Measurements from ENCODE around the gene PPP4R2. TPM values are rescaled to one million over a fixed set of nuclear protein-coding genes. Genes with fewer than 3 reads are reported as not detected.

PPP4R2 gene
- total RNA-seq (57.5 and 64.3 TPM in 2 replicates), polyA plus RNA-seq (9.8 and 16.8 TPM in 2 replicates), polyA minus RNA-seq (12.9 and 14.6 TPM in 2 replicates)
- 64.1 TPM for total RNA-seq (2013)

DNA sequence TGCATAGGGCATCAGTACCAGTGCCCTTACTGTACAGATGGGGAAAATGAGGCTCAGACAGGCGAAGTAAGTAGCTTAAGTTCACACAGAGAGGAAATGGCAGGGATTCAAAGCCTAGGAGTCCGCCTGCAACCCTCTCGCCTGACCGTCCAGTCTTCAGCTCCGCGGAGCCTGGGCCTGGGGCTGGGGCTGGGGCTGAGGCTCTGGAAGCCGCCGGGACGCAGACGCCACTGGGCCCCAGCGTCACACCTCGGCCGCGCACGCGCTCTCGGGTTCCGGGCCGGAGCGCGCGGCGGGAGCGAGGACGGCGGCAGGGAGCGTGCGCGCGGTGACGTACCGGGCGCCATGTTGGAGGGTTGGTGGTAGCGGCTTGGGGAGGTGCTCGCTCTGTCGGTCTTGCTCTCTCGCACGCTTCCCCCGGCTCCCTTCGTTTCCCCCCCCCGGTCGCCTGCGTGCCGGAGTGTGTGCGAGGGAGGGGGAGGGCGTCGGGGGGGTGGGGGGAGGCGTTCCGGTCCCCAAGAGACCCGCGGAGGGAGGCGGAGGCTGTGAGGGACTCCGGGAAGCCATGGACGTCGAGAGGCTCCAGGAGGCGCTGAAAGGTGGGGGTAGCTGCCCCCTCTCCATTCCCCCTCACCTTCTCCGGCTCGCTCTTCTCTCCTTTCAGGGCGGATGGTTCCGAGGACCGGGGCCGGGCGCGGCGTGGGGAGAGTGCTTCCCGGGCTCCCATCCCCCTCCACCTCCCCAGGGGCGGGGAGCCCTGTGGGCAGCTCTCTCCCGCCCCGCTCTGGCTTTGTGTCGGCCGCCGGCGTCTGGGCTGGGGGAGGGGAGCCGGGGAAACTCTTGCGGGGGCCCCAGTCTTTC, at the start of gene PPP4R2:
Gene PPP4R2, plus strand, starts transcription at position 339 of the 861 bp plus-strand sequence. Its CDS starts 227 bp downstream, at position 566.
- TF ChIP-seq, protein P1, sequence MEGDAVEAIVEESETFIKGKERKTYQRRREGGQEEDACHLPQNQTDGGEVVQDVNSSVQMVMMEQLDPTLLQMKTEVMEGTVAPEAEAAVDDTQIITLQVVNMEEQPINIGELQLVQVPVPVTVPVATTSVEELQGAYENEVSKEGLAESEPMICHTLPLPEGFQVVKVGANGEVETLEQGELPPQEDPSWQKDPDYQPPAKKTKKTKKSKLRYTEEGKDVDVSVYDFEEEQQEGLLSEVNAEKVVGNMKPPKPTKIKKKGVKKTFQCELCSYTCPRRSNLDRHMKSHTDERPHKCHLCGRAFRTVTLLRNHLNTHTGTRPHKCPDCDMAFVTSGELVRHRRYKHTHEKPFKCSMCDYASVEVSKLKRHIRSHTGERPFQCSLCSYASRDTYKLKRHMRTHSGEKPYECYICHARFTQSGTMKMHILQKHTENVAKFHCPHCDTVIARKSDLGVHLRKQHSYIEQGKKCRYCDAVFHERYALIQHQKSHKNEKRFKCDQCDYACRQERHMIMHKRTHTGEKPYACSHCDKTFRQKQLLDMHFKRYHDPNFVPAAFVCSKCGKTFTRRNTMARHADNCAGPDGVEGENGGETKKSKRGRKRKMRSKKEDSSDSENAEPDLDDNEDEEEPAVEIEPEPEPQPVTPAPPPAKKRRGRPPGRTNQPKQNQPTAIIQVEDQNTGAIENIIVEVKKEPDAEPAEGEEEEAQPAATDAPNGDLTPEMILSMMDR (IDR thresholded peaks at IDR 0.05), result no peak
- no peak for TF ChIP-seq EZH2 (IDR thresholded peaks at IDR 0.05; ENCODE audit: borderline replicate concordance, insufficient read depth, low read depth, low read length, poor library complexity, severe bottlenecking)
- Histone ChIP-seq H4K20me1 (ENCODE audit: control insufficient read depth, insufficient read depth, low read length, poor library complexity, severe bottlenecking) (peaks cover 31% of the 10 kb centered on the region), H2AFZ (ENCODE audit: insufficient read depth, low read depth, low read length, poor library complexity, severe bottlenecking) (peak within 1 kb of the TSS; percentile 92), H3K36me3 (replicated peaks in 1 of 2; ENCODE audit: control extremely low read depth in 1 of 2, control insufficient read depth in 1 of 2, extremely low read depth in 1 of 2, insufficient read depth in 2 of 2, low read length in 1 of 2) (peaks cover 0 to 23% of the 10 kb centered on the region in 2 experiments), H3K4me2 (replicated peaks; ENCODE audit: low read depth, low read length, poor library complexity, severe bottlenecking) (peak within 1 kb of the TSS; percentile 98), H3K9ac (ENCODE audit: low read length) (peak within 1 kb of the TSS; percentile 90), H3K79me2 (ENCODE audit: control insufficient read depth, insufficient read depth, low read length) (peaks cover 52% of the 10 kb centered on the region), H3K27ac (ENCODE audit: low read length in 2 of 2) (peak within 1 kb of the TSS; percentile 92), H3K4me1 (ENCODE audit: control insufficient read depth in 2 of 2, insufficient read depth in 2 of 2, low read length in 2 of 2) (peaks cover 30 to 33% of the 10 kb centered on the region in 2 donors), H3K9me3 (ENCODE audit: control extremely low read depth in 1 of 3, control insufficient read depth in 2 of 3, insufficient read depth in 1 of 3, low read length in 2 of 3) (no peaks in the 10 kb centered on the region), H3K4me3 (ENCODE audit: control extremely low read depth in 1 of 5, extremely low read depth in 1 of 5, insufficient read depth in 1 of 5, low read depth in 2 of 5, low read length in 4 of 5) (peak within 1 kb of the TSS; percentile 84 to 96 (median 91)), H3K27me3 (replicated peaks in 1 of 4; ENCODE audit: control extremely low read depth in 1 of 4, control insufficient read depth in 3 of 4, insufficient read depth in 4 of 4, low read length in 3 of 4) (no peaks in the 10 kb centered on the region)
- H3K9me3 Mint-ChIP-seq (ENCODE audit: insufficient read depth), result no peaks in the 10 kb centered on the region
- 5% methylated on average over 35 of the region's 75 CpGs for WGBS (ENCODE audit: insufficient coverage)
- no peaks in the 10 kb centered on the region for H3K27me3 Mint-ChIP-seq
- DNase-seq (peak; percentile 94), ATAC-seq (ENCODE audit: low read depth) (peak; percentile 86)
- POLR2A ChIA-PET, result no interaction called here
- intact Hi-C loops (cut with micrococcal nuclease), result loop anchor here (1.0 to 10.0 kb wide), 4 partner anchors 59 to 1272 kb away; partner anchors contain the start of genes EIF4E3, RYBP and SHQ1
- CTCF ChIA-PET, result interaction anchor here (0.6 kb wide), 1 partner anchor 12 kb away, joined by 5 read pairs; no protein-coding TSS in a partner anchor
- peaks cover 36% of the 10 kb centered on the region for H3K4me1 Mint-ChIP-seq
- peak within 1 kb of the TSS; percentile 90 for H3K4me3 Mint-ChIP-seq
- peak within 1 kb of the TSS; percentile 84 for H3K27ac Mint-ChIP-seq
